PC-9 (cell line): ENCODE results near the gene TMEM208. TPM values are rescaled to one million over a fixed set of nuclear protein-coding genes. Genes with fewer than 3 reads are reported as not detected.

Experiments used
- BruUV-seq: library from RNA; stranded (reverse); fragments of 400-500 nt; replicated peaks from 2 replicates; lab custom pipeline; 2021; lab: Mats Ljungman, UMichigan
- CTCF ChIA-PET: fragments of 300-600 bp; sonication (Branson Sonifier 250); formaldehyde crosslinking; loops from one replicate; lab custom pipeline; 2022; ENCODE audit warnings: antibody characterized with exemption; lab: Charles Lee
- POLR2A ChIA-PET: fragments of 300-600 bp; sonication (Branson Sonifier 250); formaldehyde crosslinking; loops from one replicate; lab custom pipeline; 2022; ENCODE audit warnings: antibody characterized with exemption; ENCODE audit not compliant: unreplicated experiment; lab: Charles Lee
- DNase-seq, 2 experiments: peaks; one replicate each; pipeline versions ENCODE4 v3.0.0 to v3.0.0-alpha.2; 2015 to 2022; ENCODE audit warnings: mixed read lengths in 1 of 2
- H2AFZ ChIP-seq: fragments of 200-600 bp; sonication (generic); 2 replicates; pipeline ENCODE4 v1.8.1; 2017; ENCODE audit warnings: antibody characterized with exemption
- H3F3A ChIP-seq: fragments of 200-600 bp; sonication (generic); 2 replicates; pipeline ENCODE4 v1.8.1; 2017; ENCODE audit warnings: antibody characterized with exemption, mild to moderate bottlenecking, low read depth; ENCODE audit not compliant: insufficient read depth
- H3K27ac ChIP-seq: fragments of 200-600 bp; sonication (generic); 2 replicates; pipeline ENCODE4 v1.6.1; 2016; ENCODE audit warnings: mixed run types
- H3K27me3 ChIP-seq: fragments of 200-600 bp; sonication (generic); 2 replicates; pipeline ENCODE4 v1.6.1; 2016; ENCODE audit warnings: low read depth, mixed run types; ENCODE audit not compliant: insufficient read depth
- H3K36me3 ChIP-seq: fragments of 200-600 bp; sonication (generic); 2 replicates; pipeline ENCODE4 v1.6.1; 2016; ENCODE audit warnings: low read depth, mixed run types
- H3K4me1 ChIP-seq: fragments of 200-600 bp; sonication (generic); replicated peaks from 2 replicates; pipeline ENCODE4 v1.6.1; 2016; ENCODE audit warnings: mixed run types; ENCODE audit not compliant: insufficient read depth
- H3K4me2 ChIP-seq: fragments of 200-600 bp; sonication (generic); 2 replicates; pipeline ENCODE4 v1.6.1; 2017; ENCODE audit warnings: mixed run types
- H3K4me3 ChIP-seq: fragments of 200-600 bp; sonication (generic); 2 replicates; pipeline ENCODE4 v1.6.1; 2016; ENCODE audit warnings: mixed run types
- H3K79me2 ChIP-seq: fragments of 200-600 bp; sonication (generic); 2 replicates; pipeline ENCODE4 v1.6.1; 2017; ENCODE audit warnings: low read depth, mixed run types
- H3K9me2 ChIP-seq: fragments of 200-600 bp; sonication (generic); 2 replicates; pipeline ENCODE4 v1.8.1; 2017; ENCODE audit warnings: mild to moderate bottlenecking; ENCODE audit not compliant: insufficient read depth
- H3K9me3 ChIP-seq: fragments of 200-600 bp; sonication (generic); 2 replicates; pipeline ENCODE4 v1.8.1; 2016; ENCODE audit warnings: low read depth; ENCODE audit not compliant: insufficient read depth
- H4K20me1 ChIP-seq: fragments of 200-600 bp; sonication (generic); 2 replicates; pipeline ENCODE4 v1.8.1; 2017; ENCODE audit not compliant: insufficient read depth
- EZH2 ChIP-seq: fragments of 200-600 bp; sonication (generic); IDR thresholded peaks from 2 replicates; pipeline ENCODE4 v1.8.0; 2017; ENCODE audit warnings: antibody characterized with exemption, low read depth
- intact Hi-C: fragments of 100-400 bp; cut with micrococcal nuclease; formaldehyde crosslinking; loops from one replicate; pipeline ENCODE4 v1.10.0; 2022; ENCODE audit not compliant: unreplicated experiment
- total RNA-seq: library from RNA; stranded (reverse); gene quantifications from 2 replicates; pipeline ENCODE4 v1.2.3, GENCODE V29; 2021
- TF ChIP-seq, protein P1 (sequence below): fragments of 200-600 bp; sonication (generic); conservative IDR thresholded peaks from 2 replicates; pipeline ENCODE4 v1.6.1; 2017; ENCODE audit warnings: mixed run types, antibody characterized with exemption, mild to moderate bottlenecking, moderate library complexity

Gene TMEM208
- total RNA-seq, 1 experiment from 2014 or later, result 39.5 TPM

DNA sequence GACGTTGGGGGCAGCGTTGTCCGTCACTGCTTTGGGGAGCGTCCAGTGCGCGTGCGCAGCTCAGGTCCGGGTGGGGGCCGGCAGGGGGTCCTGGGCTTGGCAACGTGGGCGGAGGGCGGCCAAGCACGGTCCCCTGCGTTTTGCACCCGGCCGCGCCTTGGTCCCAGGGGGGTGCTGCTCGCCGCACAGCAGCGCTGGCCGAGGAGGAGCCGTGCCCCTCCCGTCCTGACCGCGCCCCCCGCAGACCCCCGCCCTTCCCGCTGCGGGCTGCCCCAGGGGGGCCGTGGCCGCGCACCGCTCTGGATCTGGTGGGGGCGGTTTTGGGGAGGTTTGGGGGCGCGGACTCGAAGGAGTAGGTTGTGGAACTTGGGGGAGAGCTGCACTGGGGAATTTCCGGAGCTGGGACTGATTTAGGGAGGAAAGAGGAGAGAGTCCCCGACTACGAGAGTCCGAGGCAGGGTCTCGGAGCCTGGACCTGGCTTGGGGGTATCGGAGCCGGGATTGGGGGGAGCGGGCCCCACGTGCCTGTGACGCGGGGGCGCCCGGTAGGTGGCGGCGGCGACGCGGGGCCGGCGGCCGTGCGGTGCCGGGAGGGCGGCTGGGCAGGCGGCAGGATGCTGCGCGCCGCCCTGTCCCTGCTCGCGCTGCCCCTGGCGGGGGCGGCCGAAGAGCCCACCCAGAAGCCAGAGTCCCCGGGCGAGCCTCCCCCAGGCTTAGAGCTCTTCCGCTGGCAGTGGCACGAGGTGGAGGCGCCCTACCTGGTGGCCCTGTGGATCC is 21.7 kb downstream of the TMEM208 start, which contains the start of gene SLC9A5:
Gene SLC9A5 (plus strand): TSS at position 579 of the 777 bp plus-strand sequence. CDS start 36 bp downstream, at position 615.
- Histone ChIP-seq H3K27ac (no peak within 1 kb of the TSS), H3K9me3 (no peaks in the 10 kb centered on the region), H3K4me3 (peak within 1 kb of the TSS; percentile 90), H3F3A (peaks cover 42% of the 10 kb centered on the region; the same call in 1 of the 2 replicates), H3K9me2 (no peaks in the 10 kb centered on the region), H3K4me1 (peaks cover 32% of the 10 kb centered on the region), H2AFZ (peak within 1 kb of the TSS; percentile 77), H4K20me1 (no peaks in the 10 kb centered on the region), H3K79me2 (peaks cover 21% of the 10 kb centered on the region), H3K4me2 (peak within 1 kb of the TSS; percentile 87), H3K27me3 (no peaks in the 10 kb centered on the region; the same call in 1 of the 2 replicates), H3K36me3 (no peaks in the 10 kb centered on the region)
- TF ChIP-seq, protein P1, sequence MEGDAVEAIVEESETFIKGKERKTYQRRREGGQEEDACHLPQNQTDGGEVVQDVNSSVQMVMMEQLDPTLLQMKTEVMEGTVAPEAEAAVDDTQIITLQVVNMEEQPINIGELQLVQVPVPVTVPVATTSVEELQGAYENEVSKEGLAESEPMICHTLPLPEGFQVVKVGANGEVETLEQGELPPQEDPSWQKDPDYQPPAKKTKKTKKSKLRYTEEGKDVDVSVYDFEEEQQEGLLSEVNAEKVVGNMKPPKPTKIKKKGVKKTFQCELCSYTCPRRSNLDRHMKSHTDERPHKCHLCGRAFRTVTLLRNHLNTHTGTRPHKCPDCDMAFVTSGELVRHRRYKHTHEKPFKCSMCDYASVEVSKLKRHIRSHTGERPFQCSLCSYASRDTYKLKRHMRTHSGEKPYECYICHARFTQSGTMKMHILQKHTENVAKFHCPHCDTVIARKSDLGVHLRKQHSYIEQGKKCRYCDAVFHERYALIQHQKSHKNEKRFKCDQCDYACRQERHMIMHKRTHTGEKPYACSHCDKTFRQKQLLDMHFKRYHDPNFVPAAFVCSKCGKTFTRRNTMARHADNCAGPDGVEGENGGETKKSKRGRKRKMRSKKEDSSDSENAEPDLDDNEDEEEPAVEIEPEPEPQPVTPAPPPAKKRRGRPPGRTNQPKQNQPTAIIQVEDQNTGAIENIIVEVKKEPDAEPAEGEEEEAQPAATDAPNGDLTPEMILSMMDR, result no peak; the same call in 1 of the 2 replicates
- no peak for TF ChIP-seq EZH2
- no TSS peak for BruUV-seq
- DNase-seq, result peak in 1 of 2 experiments; percentile 23
- ChIA-PET CTCF (interaction anchor here (0.9 kb wide), 1 partner anchor 34 kb away, joined by 3 read pairs; no protein-coding TSS in a partner anchor), POLR2A (interaction anchor here (0.8 kb wide), 1 partner anchor 718 kb away, joined by 6 read pairs; no protein-coding TSS in a partner anchor)
- intact Hi-C loops, result loop anchor here (5.0 to 10.0 kb wide), 2 partner anchors 76 to 986 kb away; partner anchors contain the start of genes ESRP2 and NOL3

DNA sequence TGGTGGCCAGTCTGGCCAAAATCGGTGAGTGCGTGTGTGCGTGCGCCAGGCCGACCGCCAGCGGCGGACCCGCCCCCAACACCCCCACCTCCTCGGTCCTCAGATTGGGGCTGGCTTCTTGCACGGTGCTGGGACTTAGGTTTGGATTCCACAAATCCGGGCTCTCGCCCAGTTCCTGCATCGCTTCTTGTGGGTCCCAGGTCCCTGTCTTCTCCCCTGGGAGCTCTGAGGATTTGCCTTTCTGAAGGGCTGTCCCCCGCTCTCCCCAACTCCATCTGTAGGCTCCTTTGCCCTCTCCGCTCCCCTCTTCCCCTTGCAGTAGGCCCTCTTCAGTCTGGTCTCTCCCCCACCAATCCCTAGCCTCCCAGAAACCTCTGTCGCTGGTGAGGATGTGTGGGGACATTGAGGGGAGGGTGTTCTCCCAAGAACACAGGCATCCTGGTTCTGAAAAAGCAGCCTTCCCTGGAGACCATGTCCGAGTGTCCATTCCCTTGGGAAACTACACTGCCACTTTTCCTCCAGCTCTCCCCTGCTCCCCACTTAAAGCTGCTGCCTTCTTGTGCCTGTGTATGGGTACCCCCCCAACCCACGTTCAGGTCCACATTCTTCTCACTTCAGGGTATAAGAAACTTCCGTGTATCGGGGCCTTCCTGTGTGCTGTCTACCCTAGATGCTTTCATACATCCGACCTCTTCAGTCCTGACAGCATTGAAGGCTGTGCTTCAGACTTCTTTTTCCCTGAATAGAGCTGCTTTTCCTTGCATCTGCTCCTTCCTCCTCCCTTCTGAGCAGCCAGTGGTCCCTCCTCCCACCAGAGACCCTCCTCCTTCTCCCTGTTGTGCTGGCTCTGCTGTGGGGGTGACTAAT is 22.5 kb downstream of the TMEM208 start:
- H3K27me3 ChIP-seq, result no peaks in the 10 kb centered on the region; the same call in 1 of the 2 replicates
- no peaks in the 10 kb centered on the region for H3K9me2 ChIP-seq
- ChIA-PET CTCF (interaction anchor here (0.6 kb wide), 1 partner anchor 202 kb away, joined by 3 read pairs; no protein-coding TSS in a partner anchor), POLR2A (no interaction called here)
- H3K4me3 ChIP-seq, result peak overlapping the region; percentile 90
- peak overlapping the region; percentile 87 for H3K4me2 ChIP-seq
- DNase-seq, result no peak
- H3F3A ChIP-seq, result peaks cover 34% of the 10 kb centered on the region; the same call in 1 of the 2 replicates
- no peaks in the 10 kb centered on the region for H4K20me1 ChIP-seq
- no peaks in the 10 kb centered on the region for H3K36me3 ChIP-seq
- no peaks in the 10 kb centered on the region for H3K9me3 ChIP-seq
- no TSS peak for BruUV-seq
- H2AFZ ChIP-seq, result 0 out of 2 replicates have a peak overlapping the region, but pooled peaks have one; percentile 71
- H3K79me2 ChIP-seq, result peaks cover 14% of the 10 kb centered on the region
- peaks cover 23% of the 10 kb centered on the region for H3K4me1 ChIP-seq
- H3K27ac ChIP-seq, result no peak overlapping the region
- TF ChIP-seq EZH2, result no peak
- TF ChIP-seq, protein P1, result no peak
- intact Hi-C loops, result loop anchor here (5.0 to 10.0 kb wide), 2 partner anchors 77 to 985 kb away; partner anchors contain the start of genes ESRP2 and NOL3

DNA sequence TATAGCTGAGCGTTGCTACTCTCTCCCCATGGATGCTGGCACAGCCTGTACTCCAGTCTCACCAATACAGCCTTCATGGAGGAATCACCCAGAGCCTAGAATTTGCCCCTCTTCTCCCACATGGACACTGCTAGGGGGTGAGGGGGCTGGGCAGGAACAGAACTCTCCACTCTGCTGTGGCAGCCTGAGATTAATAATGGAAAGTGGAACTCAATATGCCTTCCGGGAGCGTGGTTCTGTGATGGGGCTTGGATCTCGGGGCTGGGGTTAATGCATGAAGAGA is 23.1 kb downstream of the TMEM208 start:
- no peak for DNase-seq
- intact Hi-C loops, result no loop called here
- TF ChIP-seq, protein P1, result no peak
- TF ChIP-seq EZH2, result no peak
- Histone ChIP-seq H3K36me3 (no peaks in the 10 kb centered on the region), H3K27ac (no peak overlapping the region), H3K9me3 (no peaks in the 10 kb centered on the region), H3K4me2 (no peak overlapping the region), H3K79me2 (peaks cover 8% of the 10 kb centered on the region), H2AFZ (no peak overlapping the region), H3K9me2 (no peaks in the 10 kb centered on the region), H4K20me1 (no peaks in the 10 kb centered on the region), H3K4me1 (peaks cover 18% of the 10 kb centered on the region), H3K27me3 (no peaks in the 10 kb centered on the region; the same call in 1 of the 2 replicates), H3K4me3 (no peak overlapping the region), H3F3A (peaks cover 28% of the 10 kb centered on the region; the same call in 1 of the 2 replicates)
- BruUV-seq, result no TSS peak
- POLR2A ChIA-PET, result no interaction called here
- CTCF ChIA-PET, result interaction anchor here (0.6 kb wide), 1 partner anchor 202 kb away, joined by 3 read pairs; no protein-coding TSS in a partner anchor
